ENCODE measurements around the gene CARMIL3.

DNA sequence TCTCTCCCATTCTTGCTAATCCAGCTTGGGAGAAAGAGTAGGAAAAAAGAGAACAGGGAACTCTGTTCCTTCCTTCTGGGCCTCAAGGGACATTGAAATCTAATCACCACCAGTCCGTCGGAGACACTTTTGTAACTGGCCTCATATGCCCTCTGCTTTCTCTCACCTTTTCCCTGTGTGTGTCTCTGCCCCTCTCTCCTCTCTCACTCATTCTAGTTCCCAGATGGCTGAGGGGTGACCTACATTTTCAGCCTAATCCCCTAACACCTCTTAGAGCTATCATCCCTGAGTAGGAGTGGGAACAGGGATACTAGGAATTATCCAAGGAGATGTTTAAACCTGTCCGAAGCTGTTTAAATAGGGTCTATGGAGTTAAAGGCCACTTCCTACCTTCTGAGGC, 33.4 kb downstream of the CARMIL3 start:
- TF ChIP-seq GATA2 (IDR thresholded peaks at IDR 0.05; ENCODE audit: low read depth, low read length) (no peak), GATA3 (IDR thresholded peaks at IDR 0.05; ENCODE audit: low read depth, low read length) (no peak)
